ENCODE measurements around the gene UGT1A5. TPM values are rescaled to one million over a fixed set of nuclear protein-coding genes. Genes with fewer than 3 reads are reported as not detected.

UGT1A5 gene
- total RNA-seq, 1 experiment from 2014 or later: not detected

GRCh38 chr2:233689501-233689900 lies 23.2 kb upstream of the UGT1A5 start:
- no peaks in the 10 kb centered on the region for H3K79me2 ChIP-seq (ENCODE audit: insufficient read depth, low read length)
- no TSS peak for BruUV-seq (replicated peaks)
- ATAC-seq (no peak), DNase-seq (ENCODE audit: low read depth, low spot score) (no peak)
- H3K9me3 ChIP-seq (ENCODE audit: control insufficient read depth in 1 of 2, insufficient read depth in 1 of 2, low read depth in 1 of 2, low read length in 2 of 2): no peaks in the 10 kb centered on the region
- RAD21 ChIA-PET (ENCODE audit: low non-redundant PET in 1 of 2, low total read pairs in 2 of 2, uncharacterized antibody in 2 of 2, unreplicated experiment in 2 of 2): no interaction called here
- H3K9me2 ChIP-seq (ENCODE audit: insufficient read depth): no peaks in the 10 kb centered on the region
- H3K4me1 ChIP-seq (ENCODE audit: control insufficient read depth in 1 of 2, insufficient read depth in 2 of 2, low read length in 2 of 2): no peaks in the 10 kb centered on the region
- intact Hi-C loops (cut with micrococcal nuclease): no loop called here
- POLR2A ChIA-PET: no interaction called here
- CTCF ChIA-PET: interaction anchor here (1.4 kb wide), 1 partner anchor 22 kb away, joined by 5 read pairs; no protein-coding TSS in a partner anchor
- no peak overlapping the region for H2AFZ ChIP-seq (ENCODE audit: low read depth, low read length, poor library complexity, severe bottlenecking)
- no peaks in the 10 kb centered on the region for H3K27me3 ChIP-seq (ENCODE audit: insufficient read depth, low read length)
- H3K4me2 ChIP-seq (ENCODE audit: low read length): no peak overlapping the region
- H4K20me1 ChIP-seq (ENCODE audit: insufficient read depth): no peaks in the 10 kb centered on the region
- no peak overlapping the region for H3K9ac ChIP-seq (ENCODE audit: low read length)
- TF ChIP-seq ZNF274 (IDR thresholded peaks at IDR 0.05; ENCODE audit: low read depth, low read length) (no peak), SIN3A (IDR thresholded peaks at IDR 0.05; ENCODE audit: low read depth) (no peak)
- no peak overlapping the region for H3K27ac ChIP-seq (ENCODE audit: low read depth, low read length)
- H3K36me3 ChIP-seq (ENCODE audit: control insufficient read depth in 1 of 2, insufficient read depth in 2 of 2, low read length in 2 of 2): no peaks in the 10 kb centered on the region
- no peak overlapping the region for H3K4me3 ChIP-seq (replicated peaks in 1 of 2; ENCODE audit: low read depth in 1 of 2, low read length in 2 of 2)

DNA sequence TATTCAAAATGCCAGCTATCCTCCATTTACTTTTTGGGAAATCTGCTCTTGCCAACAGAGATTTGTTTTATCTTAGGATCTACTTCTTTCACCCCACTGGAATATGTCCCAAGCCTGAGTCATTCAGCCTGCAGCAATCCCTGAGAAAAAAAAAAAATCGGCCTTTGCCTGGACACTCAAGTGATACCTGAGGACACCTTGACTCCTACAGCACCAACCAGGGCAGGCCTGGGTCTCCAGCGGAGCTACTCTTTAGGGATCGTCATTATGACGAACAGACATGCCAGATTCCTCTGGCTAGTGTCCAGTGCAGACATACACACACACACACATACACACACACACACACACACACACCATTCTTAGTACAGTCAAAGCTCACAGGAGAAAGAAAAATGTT lies 22.3 kb upstream of the UGT1A5 start:
- Histone ChIP-seq H3K4me1 (ENCODE audit: control insufficient read depth in 1 of 2, insufficient read depth in 2 of 2, low read length in 2 of 2) (no peaks in the 10 kb centered on the region), H3K27me3 (ENCODE audit: insufficient read depth, low read length) (no peaks in the 10 kb centered on the region), H3K9ac (ENCODE audit: low read length) (no peak overlapping the region), H3K79me2 (ENCODE audit: insufficient read depth, low read length) (no peaks in the 10 kb centered on the region), H3K27ac (ENCODE audit: low read depth, low read length) (no peak overlapping the region), H3K9me2 (ENCODE audit: insufficient read depth) (no peaks in the 10 kb centered on the region), H2AFZ (ENCODE audit: low read depth, low read length, poor library complexity, severe bottlenecking) (no peak overlapping the region), H4K20me1 (ENCODE audit: insufficient read depth) (no peaks in the 10 kb centered on the region), H3K4me3 (replicated peaks in 1 of 2; ENCODE audit: low read depth in 1 of 2, low read length in 2 of 2) (no peak overlapping the region), H3K36me3 (ENCODE audit: control insufficient read depth in 1 of 2, insufficient read depth in 2 of 2, low read length in 2 of 2) (no peaks in the 10 kb centered on the region), H3K4me2 (ENCODE audit: low read length) (no peak overlapping the region), H3K9me3 (ENCODE audit: control insufficient read depth in 1 of 2, insufficient read depth in 1 of 2, low read depth in 1 of 2, low read length in 2 of 2) (no peaks in the 10 kb centered on the region)
- ATAC-seq (no peak), DNase-seq (ENCODE audit: low read depth, low spot score) (no peak)
- ChIA-PET RAD21 (ENCODE audit: low non-redundant PET in 1 of 2, low total read pairs in 2 of 2, uncharacterized antibody in 2 of 2, unreplicated experiment in 2 of 2) (no interaction called here), CTCF (no interaction called here), POLR2A (no interaction called here)
- intact Hi-C loops (cut with micrococcal nuclease): no loop called here
- TF ChIP-seq ZNF274 (IDR thresholded peaks at IDR 0.05; ENCODE audit: low read depth, low read length) (no peak), SP1 (IDR thresholded peaks at IDR 0.05; ENCODE audit: low read depth) (no peak), ZBTB33 (IDR thresholded peaks at IDR 0.05; ENCODE audit: extremely low read depth, insufficient replicate concordance, low read length) (no peak), RAD21 (IDR thresholded peaks at IDR 0.05; ENCODE audit: low read depth) (no peak), YY1 (IDR thresholded peaks at IDR 0.05; ENCODE audit: extremely low read depth, insufficient replicate concordance, low read depth, low read length) (no peak), CBX3 (IDR thresholded peaks at IDR 0.05; ENCODE audit: low read depth) (no peak), CEBPB (IDR thresholded peaks at IDR 0.05; ENCODE audit: low read depth) (no peak), ZFX (IDR thresholded peaks at IDR 0.05) (no peak)
- no TSS peak for BruUV-seq (replicated peaks)

Data from HCT116 (cell line).